ENCODE data around the gene TCAF1. TPM values are rescaled to one million over a fixed set of nuclear protein-coding genes. Genes with fewer than 3 reads are reported as not detected.
A peak's percentile ranks its signal among the peaks of the same experiment; 100 is the strongest.

TCAF1 gene
- total RNA-seq, 4 donors from 2014 or later = 38.2 to 62.7 (median 52.4) TPM

- H3K36me3 ChIP-seq = no peaks in the 10 kb centered on the region
- DNase-seq (ENCODE audit: extremely low spot score) = no peak
- no peaks in the 10 kb centered on the region for H3K27me3 ChIP-seq
- H3K9me3 ChIP-seq = no peaks in the 10 kb centered on the region
- TF ChIP-seq POLR2A (IDR thresholded peaks at IDR 0.05; ENCODE audit: low read depth) (no peak), EP300 (IDR thresholded peaks at IDR 0.05) (no peak), CTCF (IDR thresholded peaks at IDR 0.05) (no peak), POLR2AphosphoS5 (IDR thresholded peaks at IDR 0.05) (no peak)
- H3K27ac ChIP-seq (replicated peaks in 1 of 4) = peak overlapping the region in 3 of 4 donors; percentile 8 to 31 (median 31)
- H3K4me1 ChIP-seq = peaks cover under 1 to 23% (median 17%) of the 10 kb centered on the region in 4 donors
- 63% methylated on average over 3 of the region's 3 CpGs for WGBS
- H3K4me3 ChIP-seq = no peak overlapping the region
- intact Hi-C loops (cut with DNase I) = no loop called here
These were observed 8.7 kb upstream of the TCAF1 start for GRCh38 chr7:143910473-143911248.

- WGBS = 57% methylated on average over 3 of the region's 3 CpGs
- H3K4me3 ChIP-seq = no peak overlapping the region
- H3K9me3 ChIP-seq = no peaks in the 10 kb centered on the region
- intact Hi-C loops (cut with DNase I) = loop anchor here (10.0 kb wide), 1 partner anchor 115 kb away; no protein-coding TSS in a partner anchor
- TF ChIP-seq EP300 (IDR thresholded peaks at IDR 0.05) = no peak
- TF ChIP-seq POLR2A (IDR thresholded peaks at IDR 0.05; ENCODE audit: low read depth) = no peak
- TF ChIP-seq POLR2AphosphoS5 (IDR thresholded peaks at IDR 0.05) = no peak
- TF ChIP-seq CTCF (IDR thresholded peaks at IDR 0.05) = no peak
- H3K4me1 ChIP-seq = peaks cover 4 to 31% (median 21%) of the 10 kb centered on the region in 4 donors
- H3K36me3 ChIP-seq = no peaks in the 10 kb centered on the region
- H3K27ac ChIP-seq (replicated peaks in 1 of 4) = peak overlapping the region in 2 of 4 donors; percentile 8 to 31
- no peaks in the 10 kb centered on the region for H3K27me3 ChIP-seq
- DNase-seq (ENCODE audit: extremely low spot score) = no peak
These were observed 7.9 kb upstream of the TCAF1 start for GRCh38 chr7:143909863-143910262.

GRCh38 chr7:143908120-143908519 lies 6.1 kb upstream of the TCAF1 start:
- WGBS = 52% methylated on average over 5 of the region's 5 CpGs
- no peak overlapping the region for H3K4me3 ChIP-seq

GRCh38 chr7:143906895-143907294 lies 4.9 kb upstream of the TCAF1 start:
- H3K27ac ChIP-seq (replicated peaks in 1 of 4) = no peak overlapping the region
- H3K4me3 ChIP-seq = no peak overlapping the region
- no peaks in the 10 kb centered on the region for H3K9me3 ChIP-seq
- TF ChIP-seq EP300 (IDR thresholded peaks at IDR 0.05) (no peak), POLR2A (IDR thresholded peaks at IDR 0.05; ENCODE audit: low read depth) (no peak), CTCF (IDR thresholded peaks at IDR 0.05) (no peak), POLR2AphosphoS5 (IDR thresholded peaks at IDR 0.05) (no peak)
- no peak for DNase-seq (ENCODE audit: extremely low spot score)
- intact Hi-C loops (cut with DNase I) = loop anchor here (10.0 kb wide), 1 partner anchor 118 kb away; no protein-coding TSS in a partner anchor
- no peaks in the 10 kb centered on the region for H3K27me3 ChIP-seq
- peaks cover 13 to 43% (median 29%) of the 10 kb centered on the region in 4 donors for H3K4me1 ChIP-seq
- 94% methylated on average over 5 of the region's 5 CpGs for WGBS
- H3K36me3 ChIP-seq = no peaks in the 10 kb centered on the region

More at GRCh38 chr7:143908120-143908519, 6.1 kb upstream of the TCAF1 start:
- Histone ChIP-seq H3K27ac (replicated peaks in 1 of 4) (peak overlapping the region in 1 of 4 donors; percentile 11), H3K36me3 (no peaks in the 10 kb centered on the region), H3K4me1 (peaks cover 9 to 37% (median 23%) of the 10 kb centered on the region in 4 donors), H3K9me3 (no peaks in the 10 kb centered on the region), H3K27me3 (no peaks in the 10 kb centered on the region)
- no peak for DNase-seq (ENCODE audit: extremely low spot score)
- TF ChIP-seq EP300 (IDR thresholded peaks at IDR 0.05) (no peak), POLR2A (IDR thresholded peaks at IDR 0.05; ENCODE audit: low read depth) (no peak), POLR2AphosphoS5 (IDR thresholded peaks at IDR 0.05) (no peak), CTCF (IDR thresholded peaks at IDR 0.05) (no peak)
- intact Hi-C loops (cut with DNase I) = loop anchor here (10.0 kb wide), 1 partner anchor 117 kb away; no protein-coding TSS in a partner anchor

Data from esophagus muscularis mucosa (tissue), 4 donors.